ENCODE data around the gene AGAP2. TPM values are rescaled to one million over a fixed set of nuclear protein-coding genes. Genes with fewer than 3 reads are reported as not detected.
A peak's percentile ranks its signal among the peaks of the same experiment; 100 is the strongest.

AGAP2 gene
- total and polyA plus RNA-seq, 2 of the 8 experiments (the other 6 are each of a cell fraction or from before 2014, with no cell fraction given) = 1.5 TPM

- Histone ChIP-seq H3K79me2 (ENCODE audit: control insufficient read depth in 1 of 2, insufficient read depth in 2 of 2, low read length in 2 of 2) (no peaks in the 10 kb centered on the region), H3K56ac (replicated peaks; ENCODE audit: insufficient read length, low read depth, low read length) (no peak overlapping the region), H3K27ac (ENCODE audit: low read depth, low read length) (no peak overlapping the region), H3K9me3 (ENCODE audit: insufficient read depth in 2 of 2, low read depth in 1 of 2, low read length in 1 of 2) (no peaks in the 10 kb centered on the region), H2BK20ac (ENCODE audit: low read length) (no peak overlapping the region), H3K14ac (ENCODE audit: insufficient read length) (no peak overlapping the region), H3K9ac (replicated peaks in 1 of 4; ENCODE audit: extremely low read depth in 1 of 4, low read depth in 3 of 4, low read length in 3 of 4) (no peak overlapping the region), H4K20me1 (replicated peaks in 1 of 2; ENCODE audit: control insufficient read depth in 1 of 2, insufficient read depth in 2 of 2, low read length in 2 of 2) (peaks cover 0 to 1% of the 10 kb centered on the region in 2 experiments), H3K23ac (ENCODE audit: insufficient read length) (no peak overlapping the region), H3K23me2 (ENCODE audit: low read depth, low read length) (no peaks in the 10 kb centered on the region), H3K4me1 (replicated peaks in 1 of 4; ENCODE audit: control insufficient read depth in 3 of 4, insufficient read depth in 4 of 4, low read length in 3 of 4) (no peaks in the 10 kb centered on the region), H2AFZ (ENCODE audit: low read length) (no peak overlapping the region), H2AK5ac (ENCODE audit: low read depth, low read length) (no peak overlapping the region), H2BK120ac (replicated peaks; ENCODE audit: low read depth, low read length) (no peak overlapping the region), H4K91ac (replicated peaks; ENCODE audit: insufficient read length, low read length) (no peak overlapping the region), H2BK12ac (ENCODE audit: low read depth, low read length) (no peak overlapping the region), H3K4me2 (ENCODE audit: insufficient read depth in 1 of 2, low read depth in 2 of 2, low read length in 2 of 2) (no peak overlapping the region), H3K18ac (ENCODE audit: extremely low read depth, low read length) (no peak overlapping the region), H4K5ac (ENCODE audit: insufficient read length, low read depth, low read length) (no peak overlapping the region), H3K36me3 (ENCODE audit: control insufficient read depth in 2 of 4, insufficient read depth in 4 of 4, low read length in 3 of 4) (peaks cover 0 to 11% (median 2%) of the 10 kb centered on the region in 4 experiments; a peak in 4 of 8 replicates), H2BK15ac (ENCODE audit: low read length) (no peak overlapping the region), H3K4ac (replicated peaks; ENCODE audit: insufficient read length, low read depth, low read length) (no peak overlapping the region), H3K27me3 (replicated peaks in 1 of 4; ENCODE audit: control insufficient read depth in 3 of 4, extremely low read depth in 1 of 4, insufficient read depth in 3 of 4, low read length in 3 of 4) (no peaks in the 10 kb centered on the region), H3K4me3 (ENCODE audit: extremely low read depth in 1 of 4, insufficient read depth in 2 of 4, low read depth in 3 of 4, low read length in 4 of 4) (no peak overlapping the region), H2BK5ac (ENCODE audit: low read depth, low read length) (no peak overlapping the region), H3K79me1 (ENCODE audit: low read depth, low read length) (no peaks in the 10 kb centered on the region), H4K8ac (ENCODE audit: extremely low read depth, insufficient read depth, low read length) (no peak overlapping the region)
- 86% methylated on average over 5 of the region's 5 CpGs; no CpG with 5 or more reads in 1 of the 2 experiments for WGBS, 2 experiments (ENCODE audit: extremely low coverage in 1 of 2, insufficient coverage in 1 of 2, insufficient read length in 1 of 2, insufficient replicate concordance in 2 of 2, low coverage in 1 of 2, low lambda C conversion rate in 2 of 2, missing lambda C conversion rate in 1 of 2)
- CTCF ChIA-PET (ENCODE audit: partially characterized antibody) = interaction anchor here (0.9 to 3.2 kb wide), 5 partner anchors 11 to 22 kb away, joined by 3 to 10 read pairs (median 3); partner anchors contain the start of gene OS9
- POLR2A ChIA-PET (ENCODE audit: partially characterized antibody) = interaction anchor here (1.2 kb wide), 1 partner anchor 10 kb away, joined by 6 read pairs; no protein-coding TSS in a partner anchor
- FAIRE-seq (no peak), DNase-seq (ENCODE audit: low read depth in 1 of 2, low spot score in 2 of 2) (peak in 1 of 2 experiments; percentile 32)
- TF ChIP-seq TAF1 (IDR thresholded peaks at IDR 0.05; ENCODE audit: low read depth, low read length) (no peak), SIX5 (IDR thresholded peaks at IDR 0.05; ENCODE audit: low read depth, low read length) (no peak), EP300 (IDR thresholded peaks at IDR 0.05; ENCODE audit: borderline replicate concordance in 1 of 2, low read depth in 2 of 2, low read length in 2 of 2) (no peak), BCL11A (IDR thresholded peaks at IDR 0.05; ENCODE audit: low read depth in 2 of 2, low read length in 2 of 2) (no peak), SUZ12 (IDR thresholded peaks at IDR 0.05; ENCODE audit: low read length) (no peak), RAD21 (IDR thresholded peaks at IDR 0.05 in 1 of 2, conservative IDR thresholded peaks at IDR 0.05 in 1 of 2; ENCODE audit: low read depth in 2 of 2, low read length in 2 of 2) (no peak), CTCF (IDR thresholded peaks at IDR 0.05; ENCODE audit: control extremely low read depth in 1 of 3, insufficient read depth in 1 of 3, low read depth in 1 of 3, low read length in 3 of 3) (no peak), RBBP5 (IDR thresholded peaks at IDR 0.05; ENCODE audit: borderline replicate concordance, low read depth, low read length) (no peak), MAFK (IDR thresholded peaks at IDR 0.05; ENCODE audit: low read depth, low read length) (no peak), SP4 (IDR thresholded peaks at IDR 0.05; ENCODE audit: low read length) (no peak)
Measured at GRCh38 chr12:57713209-57713608, 25.3 kb downstream of the AGAP2 start.
